ENCODE measurements around the gene GRIPAP1. TPM values are rescaled to one million over a fixed set of nuclear protein-coding genes. Genes with fewer than 3 reads are reported as not detected.

GRIPAP1 gene
- 9.9 and 14.4 TPM in 2 replicates for total RNA-seq

GRCh38 chrX:49002091-49002935, at the start of gene GRIPAP1:
Gene GRIPAP1 (minus strand): TSS chrX:49002264. CDS start chrX:49002229, 35 bp downstream.

GRCh38 chrX:49043220-49043986, 41.3 kb upstream of the GRIPAP1 start, which contains the start of gene TFE3:
Gene TFE3 (minus strand): TSS chrX:49043357. CDS start chrX:49043226, 131 bp downstream.

GRCh38 chrX:48971249-48972219, 30.5 kb downstream of the GRIPAP1 start, which contains the start of gene KCND1:
Gene KCND1 (minus strand): TSS chrX:48971844. CDS start chrX:48970271, 1,573 bp downstream.

GRCh38 chrX:48957477-48957826, 44.6 kb downstream of the GRIPAP1 start, which contains the start of gene OTUD5:
Gene OTUD5 (minus strand): TSS chrX:48957607. CDS start chrX:48957570, 37 bp downstream.

Other genes with a start within 250 kb of the GRIPAP1 start
- gene GLOD5, start 240.5 kb downstream of the GRIPAP1 start, total RNA-seq: not detected in 2 replicates
- not detected in 2 replicates for gene GATA1, start 215.7 kb downstream of the GRIPAP1 start, total RNA-seq
- 24.9 and 28.6 TPM in 2 replicates for gene HDAC6, start 200.2 kb downstream of the GRIPAP1 start, total RNA-seq
- not detected in 2 replicates for gene ERAS, start 175.8 kb downstream of the GRIPAP1 start, total RNA-seq
- 13.2 and 15.4 TPM in 2 replicates for gene PCSK1N, start 166.7 kb downstream of the GRIPAP1 start, total RNA-seq
- gene TIMM17B, start 104.5 kb downstream of the GRIPAP1 start, total RNA-seq: 74.8 and 113 TPM in 2 replicates
- 64.3 and 68.2 TPM in 2 replicates for gene PQBP1, start 104.3 kb downstream of the GRIPAP1 start, total RNA-seq
- 25.6 and 26.7 TPM in 2 replicates for gene SLC35A2, start 90.6 kb downstream of the GRIPAP1 start, total RNA-seq
- 7.5 and 14.6 TPM in 2 replicates for gene PIM2, start 83.2 kb downstream of the GRIPAP1 start, total RNA-seq
- gene OTUD5, start 44.7 kb downstream of the GRIPAP1 start, total RNA-seq: 30.3 and 32.0 TPM in 2 replicates
- under 0.01 and 0.14 TPM in 2 replicates for gene KCND1, start 30.4 kb downstream of the GRIPAP1 start, total RNA-seq
- 41.7 and 45.1 TPM in 2 replicates for gene TFE3, start 41.1 kb upstream of the GRIPAP1 start, total RNA-seq
- 6.3 and 11.5 TPM in 2 replicates for gene CCDC120, start 56.7 kb upstream of the GRIPAP1 start, total RNA-seq
- 16.3 and 19.3 TPM in 2 replicates for gene PRAF2, start 71.7 kb upstream of the GRIPAP1 start, total RNA-seq
- 23.1 and 34.7 TPM in 2 replicates for gene WDR45, start 77.6 kb upstream of the GRIPAP1 start, total RNA-seq
- gene GPKOW, start 121.5 kb upstream of the GRIPAP1 start, total RNA-seq: 21.4 and 22.3 TPM in 2 replicates
- gene MAGIX, start 160.5 kb upstream of the GRIPAP1 start, total RNA-seq: 1.7 and 4.5 TPM in 2 replicates
- gene PLP2, start 169.6 kb upstream of the GRIPAP1 start, total RNA-seq: 97.5 and 130 TPM in 2 replicates
- gene PRICKLE3, start 184.1 kb upstream of the GRIPAP1 start, total RNA-seq: 33.0 and 34.0 TPM in 2 replicates
- gene SYP, start 197.9 kb upstream of the GRIPAP1 start, total RNA-seq: 0.14 and 0.51 TPM in 2 replicates
- under 0.01 TPM in 1 of 2 replicates, not detected in the other for gene CACNA1F, start 231.1 kb upstream of the GRIPAP1 start, total RNA-seq
- gene CCDC22, start 233.2 kb upstream of the GRIPAP1 start, total RNA-seq: 21.3 and 24.3 TPM in 2 replicates